ENCODE measurements around the gene LAMB4.

DNA sequence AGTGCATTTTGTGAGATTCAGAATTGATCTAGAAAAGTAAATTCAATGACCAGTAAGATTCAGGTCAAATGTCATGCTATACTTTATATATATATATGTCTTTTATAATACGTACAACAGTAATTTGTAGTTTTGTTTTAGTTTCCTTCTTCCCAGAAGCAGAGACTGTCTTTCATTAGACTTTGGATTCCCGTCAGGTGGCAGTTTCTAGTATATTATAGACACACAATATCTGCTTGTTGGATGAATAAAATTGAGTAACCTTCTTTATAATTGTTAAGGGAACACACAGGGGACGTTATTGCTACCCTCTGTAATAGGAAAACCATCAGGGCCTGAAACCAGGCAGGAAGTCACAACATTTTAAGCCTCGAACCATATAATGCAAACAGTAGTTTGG, 121.9 kb downstream of the LAMB4 start:
- no peak for TF ChIP-seq EZH2 (IDR thresholded peaks at IDR 0.05; ENCODE audit: borderline replicate concordance, low read length)
- TF ChIP-seq, protein P1, sequence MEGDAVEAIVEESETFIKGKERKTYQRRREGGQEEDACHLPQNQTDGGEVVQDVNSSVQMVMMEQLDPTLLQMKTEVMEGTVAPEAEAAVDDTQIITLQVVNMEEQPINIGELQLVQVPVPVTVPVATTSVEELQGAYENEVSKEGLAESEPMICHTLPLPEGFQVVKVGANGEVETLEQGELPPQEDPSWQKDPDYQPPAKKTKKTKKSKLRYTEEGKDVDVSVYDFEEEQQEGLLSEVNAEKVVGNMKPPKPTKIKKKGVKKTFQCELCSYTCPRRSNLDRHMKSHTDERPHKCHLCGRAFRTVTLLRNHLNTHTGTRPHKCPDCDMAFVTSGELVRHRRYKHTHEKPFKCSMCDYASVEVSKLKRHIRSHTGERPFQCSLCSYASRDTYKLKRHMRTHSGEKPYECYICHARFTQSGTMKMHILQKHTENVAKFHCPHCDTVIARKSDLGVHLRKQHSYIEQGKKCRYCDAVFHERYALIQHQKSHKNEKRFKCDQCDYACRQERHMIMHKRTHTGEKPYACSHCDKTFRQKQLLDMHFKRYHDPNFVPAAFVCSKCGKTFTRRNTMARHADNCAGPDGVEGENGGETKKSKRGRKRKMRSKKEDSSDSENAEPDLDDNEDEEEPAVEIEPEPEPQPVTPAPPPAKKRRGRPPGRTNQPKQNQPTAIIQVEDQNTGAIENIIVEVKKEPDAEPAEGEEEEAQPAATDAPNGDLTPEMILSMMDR (IDR thresholded peaks at IDR 0.05; ENCODE audit: low read length): no peak

All from OCI-LY1 (cell line).